SK-N-SH (cell line): ENCODE measurements around the gene ARHGAP5. TPM values are rescaled to one million over a fixed set of nuclear protein-coding genes. Genes with fewer than 3 reads are reported as not detected.

Experiments
- CTCF ChIA-PET: fragments of 300-600, 350-600 bp; formaldehyde crosslinking; extraction: SDS; loops from one replicate; lab custom pipeline; 2021; lab: Yijun Ruan, JAX
- POLR2A ChIA-PET: fragments of 350-600 bp; sonication (Branson Sonifier 250); formaldehyde crosslinking; extraction: SDS; loops from one replicate; lab custom pipeline; 2020; ENCODE audit warnings: antibody characterized with exemption, inconsistent platforms; lab: Yijun Ruan, JAX
- DNase-seq: peaks from one replicate; pipeline ENCODE4 v3.0.0; 2012
- H2AFZ ChIP-seq: fragments of 200-600 bp; sonication (generic); 2 replicates; pipeline ENCODE4 v1.8.1; 2016; ENCODE audit warnings: antibody characterized with exemption, mild to moderate bottlenecking, low read depth
- H3F3A ChIP-seq: fragments of 200-600 bp; sonication (generic); replicated peaks from 2 replicates; pipeline ENCODE3; 2016; ENCODE audit warnings: antibody characterized with exemption, mild to moderate bottlenecking; ENCODE audit not compliant: insufficient read depth
- H3K27ac ChIP-seq, 2 experiments: fragments of 200-500 bp in 1 of 2; fragments of 200-600 bp in 1 of 2; sonication (Bioruptor generic) in 1 of 2; sonication (generic), shearing (Covaris generic) in 1 of 2; 2 replicates each; pipeline versions ENCODE4 v1.5.1 to v1.6.1; 2014 to 2016; ENCODE audit warnings: low read depth in 2 of 2, inconsistent platforms in 1 of 2, low read length in 1 of 2, mild to moderate bottlenecking in 1 of 2, mixed read lengths in 1 of 2
- H3K27me3 ChIP-seq: fragments of 200-600 bp; sonication (generic), shearing (Covaris generic); 2 replicates; pipeline ENCODE4 v1.6.1; 2016; ENCODE audit warnings: mixed run types; ENCODE audit not compliant: insufficient read depth
- H3K36me3 ChIP-seq, 2 experiments: fragments of 200-500 bp in 1 of 2; fragments of 200-600 bp in 1 of 2; sonication (Bioruptor generic) in 1 of 2; sonication (generic) in 1 of 2; replicated peaks in 1 of 2; 2 replicates each; pipeline versions ENCODE3 to v1.5.1; 2014 to 2016; ENCODE audit warnings: low read length in 1 of 2, mild to moderate bottlenecking in 1 of 2; ENCODE audit not compliant: insufficient read depth in 2 of 2, control insufficient read depth in 1 of 2
- H3K4me1 ChIP-seq, 2 experiments: fragments of 200-500 bp in 1 of 2; fragments of 200-600 bp in 1 of 2; sonication (Bioruptor generic) in 1 of 2; sonication (generic), shearing (Covaris generic) in 1 of 2; 2 replicates each; pipeline versions ENCODE4 v1.5.1 to v1.6.1; 2014 to 2016; ENCODE audit warnings: low read depth in 1 of 2, low read length in 1 of 2, mixed run types in 1 of 2; ENCODE audit not compliant: insufficient read depth in 2 of 2, control insufficient read depth in 1 of 2
- H3K4me2 ChIP-seq: fragments of 200-600 bp; sonication (generic), shearing (Covaris generic); 2 replicates; pipeline ENCODE4 v1.6.1; 2017; ENCODE audit warnings: mixed run types
- H3K4me3 ChIP-seq, 2 experiments: fragments of 200-500 bp in 1 of 2; fragments of 200-600 bp in 1 of 2; sonication (Bioruptor generic) in 1 of 2; sonication (generic), shearing (Covaris generic) in 1 of 2; 2 replicates each; pipeline versions ENCODE4 v1.5.1 to v1.8.1; 2014 to 2016; ENCODE audit warnings: low read depth in 2 of 2, inconsistent platforms in 1 of 2, low read length in 1 of 2, mild to moderate bottlenecking in 1 of 2, mixed read lengths in 1 of 2, moderate library complexity in 1 of 2
- H3K79me2 ChIP-seq: fragments of 200-600 bp; sonication (generic); 2 replicates; pipeline ENCODE4 v1.8.1; 2017; ENCODE audit warnings: mild to moderate bottlenecking; ENCODE audit not compliant: insufficient read depth
- H3K9ac ChIP-seq: fragments of 200-600 bp; sonication (generic); 2 replicates; pipeline ENCODE4 v1.6.1; 2017; ENCODE audit warnings: mixed run types
- H3K9me2 ChIP-seq: fragments of 200-600 bp; sonication (generic); 2 replicates; pipeline ENCODE4 v1.6.1; 2017; ENCODE audit warnings: mixed run types
- H3K9me3 ChIP-seq: fragments of 200-600 bp; sonication (generic); 2 replicates; pipeline ENCODE4 v1.6.1; 2017; ENCODE audit warnings: mixed run types, mild to moderate bottlenecking, moderate library complexity
- H4K20me1 ChIP-seq: fragments of 200-600 bp; sonication (generic); 2 replicates; pipeline ENCODE4 v1.6.1; 2017; ENCODE audit warnings: mild to moderate bottlenecking, mixed run types; ENCODE audit not compliant: insufficient read depth
- CTCF ChIP-seq: fragments of 200-600 bp; sonication (generic); IDR thresholded peaks from 2 replicates; pipeline ENCODE4 v1.6.1; 2017; ENCODE audit warnings: antibody characterized with exemption, mild to moderate bottlenecking, moderate library complexity
- MXI1 ChIP-seq: IDR thresholded peaks from 2 replicates; pipeline ENCODE4 v1.6.1; 2012; ENCODE audit warnings: mild to moderate bottlenecking, low read depth, low read length, improper control_type of control experiment
- NFIC ChIP-seq: IDR thresholded peaks from 2 replicates; pipeline ENCODE4 v1.4.0; 2012; ENCODE audit warnings: borderline replicate concordance
- NRF1 ChIP-seq: IDR thresholded peaks from 2 replicates; pipeline ENCODE4 v1.6.1; 2012; ENCODE audit warnings: low read depth, mild to moderate bottlenecking, low read length
- POLR2AphosphoS5 ChIP-seq: IDR thresholded peaks from 2 replicates; pipeline ENCODE4 v1.6.1; 2012; ENCODE audit warnings: low read depth, low read length
- SIN3A ChIP-seq: IDR thresholded peaks from 2 replicates; pipeline ENCODE4 v1.6.1; 2012; ENCODE audit warnings: low read depth, mild to moderate bottlenecking, low read length, moderate library complexity, borderline replicate concordance
- ZBTB33 ChIP-seq: IDR thresholded peaks from 2 replicates; pipeline ENCODE4 v1.4.0; 2012; ENCODE audit warnings: low read depth, borderline replicate concordance
- WGBS: methylation state at CpG from one replicate; pipeline ENCODE4 v1.1.6; 2017; ENCODE audit warnings: low lambda C conversion rate; 5-methylcytosine and 5-hydroxymethylcytosine counted together
- polyA plus RNA-seq, 3 experiments: library from polyadenylated mRNA; depleted of rRNA; stranded (reverse); fragments of >200 nt; gene quantifications; 2 replicates each; pipeline ENCODE4 v1.2.3, GENCODE V29; 2012
- TF ChIP-seq, protein P1 (sequence below): IDR thresholded peaks from 2 replicates; pipeline ENCODE4 v1.4.0; 2012; ENCODE audit warnings: low read depth, borderline replicate concordance

ARHGAP5 gene
- polyA plus RNA-seq, 1 of the 3 experiments (the other 2 are of a cell fraction) = 7.2 TPM

DNA sequence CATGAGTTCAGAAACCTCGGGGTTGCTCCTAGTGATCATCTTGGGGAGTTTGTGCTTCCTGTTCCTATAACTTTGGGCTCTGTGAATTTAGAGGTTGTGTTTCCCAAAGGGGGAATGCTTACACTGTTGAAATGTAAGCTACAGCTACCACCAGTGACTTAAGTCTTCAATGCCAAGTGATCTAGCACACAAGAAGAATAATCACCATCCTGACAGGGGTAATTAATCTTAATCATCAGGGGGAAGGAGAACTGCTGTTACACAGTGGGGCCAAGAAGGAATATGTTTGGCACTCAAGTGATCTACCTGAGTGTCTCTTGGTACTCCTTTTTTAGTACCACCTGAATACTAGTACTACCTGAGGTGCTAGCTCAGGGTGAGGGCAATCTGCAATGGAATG is 89.8 kb downstream of the ARHGAP5 start:
- H3K27me3 ChIP-seq = no peaks in the 10 kb centered on the region
- TF ChIP-seq CTCF (no peak), MXI1 (no peak), NFIC (no peak)
- TF ChIP-seq, protein P1, sequence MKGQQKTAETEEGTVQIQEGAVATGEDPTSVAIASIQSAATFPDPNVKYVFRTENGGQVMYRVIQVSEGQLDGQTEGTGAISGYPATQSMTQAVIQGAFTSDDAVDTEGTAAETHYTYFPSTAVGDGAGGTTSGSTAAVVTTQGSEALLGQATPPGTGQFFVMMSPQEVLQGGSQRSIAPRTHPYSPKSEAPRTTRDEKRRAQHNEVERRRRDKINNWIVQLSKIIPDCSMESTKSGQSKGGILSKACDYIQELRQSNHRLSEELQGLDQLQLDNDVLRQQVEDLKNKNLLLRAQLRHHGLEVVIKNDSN = no peak
- no peaks in the 10 kb centered on the region for H3K36me3 ChIP-seq
- no peak for DNase-seq
- H2AFZ ChIP-seq = no peak overlapping the region
- H3K79me2 ChIP-seq = no peaks in the 10 kb centered on the region
- CTCF ChIA-PET = no interaction called here
- POLR2A ChIA-PET = no interaction called here
- no peak overlapping the region for H3K27ac ChIP-seq
- no peaks in the 10 kb centered on the region for H4K20me1 ChIP-seq
- H3K4me3 ChIP-seq = no peak overlapping the region
- H3K4me2 ChIP-seq = no peak overlapping the region
- H3K4me1 ChIP-seq = no peaks in the 10 kb centered on the region
- no peaks in the 10 kb centered on the region for H3K9me3 ChIP-seq
- 85% methylated on average over 1 of the region's 1 CpG for WGBS
- peaks cover 10% of the 10 kb centered on the region for H3F3A ChIP-seq
- no peak overlapping the region for H3K9ac ChIP-seq
- H3K9me2 ChIP-seq = no peaks in the 10 kb centered on the region

DNA sequence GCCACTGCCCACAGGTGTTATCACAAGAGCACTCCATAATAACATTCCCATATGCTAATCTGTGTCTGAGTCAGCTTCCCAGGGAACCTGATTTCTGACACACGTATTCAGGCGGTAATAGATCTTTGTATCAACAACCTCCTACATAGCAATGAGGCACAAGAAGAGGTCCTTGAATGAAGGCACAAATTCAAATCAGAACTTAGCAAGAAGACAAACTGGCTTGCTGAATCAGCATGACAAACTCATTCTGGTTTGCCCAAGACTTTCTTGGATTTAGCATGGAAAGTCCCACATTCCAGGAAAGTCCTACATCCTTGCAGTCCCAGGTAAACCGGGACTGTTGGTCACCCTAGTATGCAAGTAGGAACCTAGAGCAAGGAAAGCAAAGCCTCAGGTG is 90.8 kb downstream of the ARHGAP5 start:
- Histone ChIP-seq H4K20me1 (no peaks in the 10 kb centered on the region), H3F3A (peaks cover 5% of the 10 kb centered on the region), H2AFZ (no peak overlapping the region), H3K27me3 (no peaks in the 10 kb centered on the region), H3K9me3 (no peaks in the 10 kb centered on the region), H3K79me2 (no peaks in the 10 kb centered on the region), H3K9me2 (no peaks in the 10 kb centered on the region), H3K36me3 (no peaks in the 10 kb centered on the region), H3K4me3 (no peak overlapping the region), H3K4me1 (no peaks in the 10 kb centered on the region), H3K4me2 (no peak overlapping the region), H3K27ac (no peak overlapping the region), H3K9ac (no peak overlapping the region)
- no peak for DNase-seq
- no peak for TF ChIP-seq NRF1
- TF ChIP-seq, protein P1 = no peak
- TF ChIP-seq POLR2AphosphoS5 = no peak
- no peak for TF ChIP-seq ZBTB33
- TF ChIP-seq SIN3A = no peak
- ChIA-PET CTCF (no interaction called here), POLR2A (no interaction called here)
- WGBS = 74% methylated on average over 3 of the region's 3 CpGs
